HepG2 (cell line): ENCODE results near the gene CENPL.

Experiments used
- CTCF ChIP-seq: sonication (generic); formaldehyde crosslinking; IDR thresholded peaks from 2 replicates; pipeline ENCODE4 v1.5.0; 2020; ENCODE audit warnings: mild to moderate bottlenecking, missing genetic modification reagents, moderate library complexity
- FOXK1 ChIP-seq: sonication (generic); formaldehyde crosslinking; IDR thresholded peaks from 2 replicates; pipeline ENCODE4 v1.4.0; 2020; ENCODE audit warnings: low read depth, missing genetic modification reagents, borderline replicate concordance

- TF ChIP-seq FOXK1 (CRISPR knock-in tag) (no peak), CTCF (no peak)
Observed at GRCh38 chr1:173856903-173857302, 32.2 kb upstream of the CENPL start.
